Upper lobe of right lung (tissue), 1 donor: ENCODE results near the gene C22orf31. TPM values are rescaled to one million over a fixed set of nuclear protein-coding genes. Genes with fewer than 3 reads are reported as not detected.

Source experiments
- ATAC-seq: fragments of 200-7000 bp; cut with Tn5 transposase; one replicate; pipeline ENCODE4 v1.9.1; 2020; ENCODE audit warnings: mild to moderate bottlenecking, moderate library complexity
- DNase-seq: peaks from one replicate; pipeline ENCODE4 v3.0.0-alpha.2; 2020
- H3K27ac ChIP-seq: fragments of 200-600 bp; one replicate; pipeline ENCODE4 v1.8.0; 2022
- H3K27me3 ChIP-seq: fragments of 200-600 bp; one replicate; pipeline ENCODE4 v1.8.0; 2022; ENCODE audit warnings: mild to moderate bottlenecking
- H3K36me3 ChIP-seq: fragments of 200-600 bp; one replicate; pipeline ENCODE4 v1.8.0; 2022
- H3K4me1 ChIP-seq: fragments of 200-600 bp; one replicate; pipeline ENCODE4 v1.8.0; 2022
- H3K4me3 ChIP-seq: fragments of 200-600 bp; one replicate; pipeline ENCODE4 v1.8.0; 2022; ENCODE audit warnings: mild to moderate bottlenecking
- H3K9me3 ChIP-seq: fragments of 200-600 bp; one replicate; pipeline ENCODE4 v1.8.0; 2022
- intact Hi-C: fragments of 100-400 bp; cut with DNase I; formaldehyde crosslinking; loops from one replicate; pipeline ENCODE4 v1.11.0; 2022
- total RNA-seq: library from RNA; stranded (reverse); fragmentation: NEBNext Ultra II Directional; extraction: Animal tissue kit (Norgen Biotek cat#: 25700); gene quantifications from one replicate; pipeline ENCODE4 v1.2.1, GENCODE V29; 2021
- TF ChIP-seq, protein P1 (sequence below): fragments of 200-600 bp; IDR thresholded peaks from one replicate; pipeline ENCODE4 v1.8.0; 2022; ENCODE audit warnings: antibody characterized with exemption
- donor health status: DM: no; HTN: yes; CAD: no; lungs with severe emphysema.

Gene C22orf31
- total RNA-seq, 1 donor from 2014 or later, result not detected

DNA sequence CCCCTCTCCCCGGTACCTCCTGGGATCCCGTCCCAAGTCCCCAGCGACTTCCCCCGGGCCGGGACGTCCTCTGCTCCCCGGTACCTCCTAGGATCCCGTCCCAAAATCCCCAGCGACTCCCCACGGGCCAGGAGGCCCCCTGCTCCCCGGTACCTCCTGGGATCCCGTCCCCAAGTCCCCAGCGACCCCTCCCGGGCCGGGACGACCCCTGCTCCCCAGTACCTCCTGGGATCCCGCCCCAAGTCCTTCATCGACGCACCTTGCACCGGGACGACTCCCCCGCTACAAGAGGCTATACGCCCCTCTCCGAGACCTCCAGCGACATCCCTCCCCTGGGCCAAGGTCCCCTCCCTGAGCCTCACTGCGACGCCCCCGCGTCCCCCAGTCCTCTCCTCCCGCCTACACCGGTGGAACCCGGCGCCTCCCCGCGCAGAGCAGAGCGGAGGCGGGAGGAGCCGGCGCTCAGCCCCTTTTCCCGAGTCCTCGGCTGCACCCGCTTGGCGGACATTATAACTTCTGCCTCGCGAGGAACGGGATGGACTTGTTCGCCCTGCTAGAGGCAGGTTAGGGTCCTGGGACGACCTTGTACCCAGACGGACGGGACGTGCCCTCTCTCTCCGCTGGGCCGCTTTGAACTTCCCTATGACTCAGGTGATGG, 12.1 kb upstream of the C22orf31 start:
- Histone ChIP-seq H3K36me3 (no peaks in the 10 kb centered on the region), H3K4me3 (peak overlapping the region; percentile 76), H3K4me1 (peaks cover 26% of the 10 kb centered on the region), H3K27me3 (no peaks in the 10 kb centered on the region), H3K9me3 (no peaks in the 10 kb centered on the region), H3K27ac (peak overlapping the region; percentile 68)
- DNase-seq, result peak; percentile 80
- intact Hi-C loops, result no loop called here
- ATAC-seq, result peak; percentile 54
- TF ChIP-seq, protein P1, sequence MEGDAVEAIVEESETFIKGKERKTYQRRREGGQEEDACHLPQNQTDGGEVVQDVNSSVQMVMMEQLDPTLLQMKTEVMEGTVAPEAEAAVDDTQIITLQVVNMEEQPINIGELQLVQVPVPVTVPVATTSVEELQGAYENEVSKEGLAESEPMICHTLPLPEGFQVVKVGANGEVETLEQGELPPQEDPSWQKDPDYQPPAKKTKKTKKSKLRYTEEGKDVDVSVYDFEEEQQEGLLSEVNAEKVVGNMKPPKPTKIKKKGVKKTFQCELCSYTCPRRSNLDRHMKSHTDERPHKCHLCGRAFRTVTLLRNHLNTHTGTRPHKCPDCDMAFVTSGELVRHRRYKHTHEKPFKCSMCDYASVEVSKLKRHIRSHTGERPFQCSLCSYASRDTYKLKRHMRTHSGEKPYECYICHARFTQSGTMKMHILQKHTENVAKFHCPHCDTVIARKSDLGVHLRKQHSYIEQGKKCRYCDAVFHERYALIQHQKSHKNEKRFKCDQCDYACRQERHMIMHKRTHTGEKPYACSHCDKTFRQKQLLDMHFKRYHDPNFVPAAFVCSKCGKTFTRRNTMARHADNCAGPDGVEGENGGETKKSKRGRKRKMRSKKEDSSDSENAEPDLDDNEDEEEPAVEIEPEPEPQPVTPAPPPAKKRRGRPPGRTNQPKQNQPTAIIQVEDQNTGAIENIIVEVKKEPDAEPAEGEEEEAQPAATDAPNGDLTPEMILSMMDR, result no peak

DNA sequence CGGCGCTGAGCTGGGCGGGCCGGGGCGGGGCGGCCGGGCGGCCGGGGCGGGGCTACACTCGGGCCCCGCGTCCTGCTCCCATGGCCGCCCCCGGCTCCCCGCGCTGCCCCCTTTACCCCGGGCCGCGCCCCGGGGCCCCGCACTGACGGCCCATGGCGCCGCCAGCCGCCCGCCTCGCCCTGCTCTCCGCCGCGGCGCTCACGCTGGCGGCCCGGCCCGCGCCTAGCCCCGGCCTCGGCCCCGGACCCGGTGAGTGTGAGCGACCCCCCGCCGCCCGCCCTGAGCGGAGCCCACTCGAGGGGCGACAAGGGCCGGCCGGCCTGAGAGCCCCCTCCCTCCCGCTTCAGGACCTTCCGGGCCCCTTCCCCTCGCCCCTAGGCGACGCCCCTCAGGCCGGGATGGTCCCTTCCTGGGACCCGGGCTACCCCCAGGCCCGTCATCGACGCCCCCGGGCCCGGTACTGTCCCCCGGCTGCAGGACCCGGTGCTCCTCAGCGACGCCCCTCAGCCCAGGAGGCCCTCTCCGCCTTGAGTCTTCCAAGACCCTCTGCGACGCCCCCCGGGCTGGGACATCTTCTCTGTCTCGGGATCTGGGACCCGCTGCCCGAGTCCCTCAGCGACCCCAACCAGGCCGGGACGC, 11.5 kb upstream of the C22orf31 start, which contains the start of gene KREMEN1:
Gene KREMEN1 (plus strand): TSS at position 57 of the 639 bp plus-strand sequence. CDS start 96 bp downstream, at position 153.
- Histone ChIP-seq H3K4me3 (peak within 1 kb of the TSS; percentile 76), H3K27ac (peak within 1 kb of the TSS; percentile 68), H3K4me1 (peaks cover 26% of the 10 kb centered on the region), H3K9me3 (no peaks in the 10 kb centered on the region), H3K27me3 (no peaks in the 10 kb centered on the region), H3K36me3 (no peaks in the 10 kb centered on the region)
- ATAC-seq (no peak), DNase-seq (peak; percentile 69)
- TF ChIP-seq, protein P1, result no peak
- intact Hi-C loops, result no loop called here

DNA sequence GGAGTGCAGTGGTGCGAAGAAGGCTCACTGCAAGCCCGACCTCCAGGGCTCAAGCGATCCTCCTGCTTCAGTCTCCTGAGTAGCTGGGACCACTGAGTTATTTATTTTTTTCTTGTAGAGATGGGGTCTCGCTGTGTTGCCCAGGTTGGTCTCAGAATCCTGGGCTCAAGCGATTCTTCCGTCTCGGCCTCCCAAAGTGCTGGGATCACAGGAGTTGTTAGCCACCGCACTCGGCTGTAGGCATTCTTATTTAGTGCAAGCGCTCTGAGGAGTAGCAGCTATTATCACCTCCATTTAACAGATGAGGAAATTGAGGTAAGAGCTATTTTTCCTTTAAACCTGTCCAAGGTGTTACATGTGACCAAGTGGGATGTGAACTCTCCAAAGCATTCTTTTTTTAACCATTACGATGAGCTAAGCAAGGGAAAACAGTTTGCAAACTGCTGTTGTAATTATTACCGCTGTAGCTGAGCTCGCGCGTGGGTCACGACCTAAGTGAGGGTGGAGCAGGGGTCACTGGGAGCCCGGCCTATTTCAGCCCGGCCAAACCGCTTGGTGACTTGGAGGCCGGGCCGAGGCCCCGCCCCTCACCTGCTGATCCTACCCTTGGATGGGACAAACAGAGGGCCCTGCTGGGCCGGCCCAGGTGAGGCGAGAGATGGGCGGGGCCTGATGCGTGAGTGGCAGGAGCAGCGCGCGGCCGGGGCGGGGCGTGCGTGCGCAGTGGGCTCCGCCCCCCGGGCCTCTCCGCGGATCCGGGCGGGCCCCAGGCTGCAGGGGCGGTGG, 10.8 kb upstream of the C22orf31 start:
- Histone ChIP-seq H3K36me3 (no peaks in the 10 kb centered on the region), H3K27ac (no peak overlapping the region), H3K27me3 (no peaks in the 10 kb centered on the region), H3K4me3 (peak overlapping the region; percentile 53), H3K9me3 (no peaks in the 10 kb centered on the region), H3K4me1 (peaks cover 26% of the 10 kb centered on the region)
- DNase-seq, result peak; percentile 97
- peak; percentile 97 for ATAC-seq
- intact Hi-C loops, result no loop called here
- TF ChIP-seq, protein P1, result no peak

DNA sequence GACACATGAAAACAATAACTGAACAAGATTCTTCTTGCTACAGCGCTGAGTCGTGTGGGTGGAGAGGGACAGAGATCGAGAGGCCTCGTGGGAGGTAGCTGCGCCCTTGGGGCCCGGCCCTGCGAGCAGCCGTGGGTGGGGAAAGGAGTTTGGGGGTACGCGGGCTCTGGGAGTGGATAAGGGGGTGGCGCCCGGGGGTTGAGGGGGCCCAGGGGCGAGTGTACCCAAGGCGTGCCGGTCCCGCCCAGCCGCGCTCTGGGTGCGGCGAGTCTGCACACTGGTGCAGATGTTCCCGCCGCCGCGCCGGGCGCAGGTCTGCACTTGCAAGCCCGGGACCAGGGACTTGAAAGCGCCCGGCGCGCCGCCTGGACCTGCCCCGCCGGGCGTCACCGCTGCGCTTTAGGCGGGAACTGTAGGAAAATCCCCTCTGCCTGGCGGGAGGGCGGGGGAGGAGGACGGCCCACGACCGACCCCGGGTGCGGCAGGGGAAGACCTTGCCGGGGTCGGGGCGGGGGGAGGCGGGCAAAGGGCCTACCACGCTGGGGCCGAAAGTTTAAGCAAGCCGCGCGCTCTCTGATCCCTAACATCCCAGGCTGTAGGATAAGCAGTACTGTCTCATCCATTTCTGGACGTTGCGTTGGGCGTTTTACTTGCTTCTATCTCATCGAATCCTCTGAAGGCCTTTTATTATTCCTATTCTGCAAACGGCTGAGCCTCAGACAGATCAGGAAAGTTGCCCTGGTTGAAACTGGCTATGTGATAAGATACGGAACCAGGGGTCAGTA, 9.8 kb upstream of the C22orf31 start:
- peaks cover 26% of the 10 kb centered on the region for H3K4me1 ChIP-seq
- H3K36me3 ChIP-seq, result no peaks in the 10 kb centered on the region
- TF ChIP-seq, protein P1, result no peak
- no peaks in the 10 kb centered on the region for H3K9me3 ChIP-seq
- H3K27me3 ChIP-seq, result no peaks in the 10 kb centered on the region
- intact Hi-C loops, result no loop called here
- peak overlapping the region; percentile 53 for H3K4me3 ChIP-seq
- ATAC-seq, result peak; percentile 21
- DNase-seq, result peak; percentile 83
- no peak overlapping the region for H3K27ac ChIP-seq

GRCh38 chr22:29070490-29070889, 8.9 kb upstream of the C22orf31 start:
- Histone ChIP-seq H3K27me3 (no peaks in the 10 kb centered on the region), H3K36me3 (no peaks in the 10 kb centered on the region), H3K27ac (no peak overlapping the region), H3K4me1 (peaks cover 26% of the 10 kb centered on the region), H3K4me3 (no peak overlapping the region), H3K9me3 (no peaks in the 10 kb centered on the region)
- ATAC-seq (no peak), DNase-seq (no peak)
- intact Hi-C loops, result no loop called here
- TF ChIP-seq, protein P1, result no peak
